Ishikawa (cell line): ENCODE measurements around the gene U2SURP.

Experiments
- MAX ChIP-seq: IDR thresholded peaks from 2 replicates; pipeline ENCODE4 v1.6.1; 2012
- TCF12 ChIP-seq: IDR thresholded peaks from 2 replicates; pipeline ENCODE4 v1.6.1; 2012; ENCODE audit warnings: low read depth
- YY1 ChIP-seq: IDR thresholded peaks from 2 replicates; pipeline ENCODE4 v1.6.1; 2012; ENCODE audit warnings: low read depth

GRCh38 chr3:143105170-143105569 lies 103.8 kb downstream of the U2SURP start:
- no peak for TF ChIP-seq TCF12
- TF ChIP-seq MAX = no peak
- no peak for TF ChIP-seq YY1
